Liver (tissue), 9 donors: ENCODE measurements around the gene COPA. TPM values are rescaled to one million over a fixed set of nuclear protein-coding genes. Genes with fewer than 3 reads are reported as not detected.

Experiments used
- DNase-seq: peaks from one replicate; pipeline ENCODE4 v3.0.0-alpha.2; 2017; ENCODE audit warnings: low spot score
- H3K27ac ChIP-seq, 2 donors: one replicate each; pipeline ENCODE4 v1.7.0; 2013; ENCODE audit warnings: inconsistent platforms in 2 of 2, low read length in 2 of 2, control low read depth in 1 of 2, low read depth in 1 of 2, mild to moderate bottlenecking in 1 of 2
- H3K27me3 ChIP-seq, 4 donors: one replicate each; pipeline versions ENCODE4 v1.6.1 to v1.7.0; 2013; ENCODE audit warnings: low read length in 3 of 4, inconsistent platforms in 1 of 4, mild to moderate bottlenecking in 1 of 4, moderate library complexity in 1 of 4; ENCODE audit not compliant: control insufficient read depth in 4 of 4, insufficient read depth in 4 of 4
- H3K36me3 ChIP-seq, 4 donors: one replicate each; pipeline versions ENCODE4 v1.6.1 to v1.7.0; 2013; ENCODE audit warnings: low read length in 3 of 4, mild to moderate bottlenecking in 3 of 4, low read depth in 1 of 4, moderate library complexity in 1 of 4; ENCODE audit not compliant: control insufficient read depth in 4 of 4, insufficient read depth in 3 of 4
- H3K4me1 ChIP-seq, 4 donors: one replicate each; pipeline versions ENCODE4 v1.6.1 to v1.7.0; 2013; ENCODE audit warnings: low read length in 3 of 4, mild to moderate bottlenecking in 3 of 4, moderate library complexity in 1 of 4; ENCODE audit not compliant: control insufficient read depth in 4 of 4, insufficient read depth in 4 of 4
- H3K4me3 ChIP-seq, 3 donors: one replicate each; pipeline versions ENCODE4 v1.6.1 to v1.7.0; 2013; ENCODE audit warnings: low read length in 3 of 3, control low read depth in 1 of 3, low read depth in 1 of 3, mild to moderate bottlenecking in 1 of 3
- H3K9ac ChIP-seq, 2 donors: one replicate each; pipeline ENCODE4 v1.7.0; 2013; ENCODE audit warnings: low read length in 2 of 2, mild to moderate bottlenecking in 2 of 2, moderate library complexity in 2 of 2, control low read depth in 1 of 2, low read depth in 1 of 2
- H3K9me3 ChIP-seq, 4 donors: one replicate each; pipeline versions ENCODE4 v1.6.1 to v1.7.0; 2013; ENCODE audit warnings: low read length in 3 of 4; ENCODE audit not compliant: control insufficient read depth in 4 of 4
- ATF3 ChIP-seq: IDR thresholded peaks from 2 replicates; pipeline ENCODE4 v1.6.1; 2016; ENCODE audit warnings: antibody characterized with exemption
- CTCF ChIP-seq: fragments of 150-350 bp; IDR thresholded peaks from 2 replicates; pipeline ENCODE4 v1.5.1; 2017; ENCODE audit warnings: improper control_type of control experiment, low read depth, low read length; ENCODE audit not compliant: missing input control
- EGR1 ChIP-seq, 2 donors: IDR thresholded peaks; 2 replicates each; pipeline ENCODE4 v1.6.1; 2016 to 2018; ENCODE audit warnings: antibody characterized with exemption in 2 of 2, low read depth in 2 of 2
- FOXA1 ChIP-seq: IDR thresholded peaks from 2 replicates; pipeline ENCODE4 v1.6.1; 2016; ENCODE audit warnings: antibody characterized with exemption
- FOXA2 ChIP-seq: IDR thresholded peaks from 2 replicates; pipeline ENCODE4 v1.6.1; 2016; ENCODE audit warnings: antibody characterized with exemption
- GABPA ChIP-seq, 2 donors: IDR thresholded peaks in 1 of 2; conservative IDR thresholded peaks in 1 of 2; 2 replicates each; pipeline ENCODE4 v1.6.1; 2016; ENCODE audit warnings: antibody characterized with exemption in 2 of 2, mild to moderate bottlenecking in 1 of 2, moderate library complexity in 1 of 2
- HNF4A ChIP-seq, 2 donors: conservative IDR thresholded peaks; 2 replicates each; pipeline ENCODE4 v1.6.1; 2016; ENCODE audit warnings: antibody characterized with exemption in 2 of 2, mild to moderate bottlenecking in 2 of 2
- HNF4G ChIP-seq: IDR thresholded peaks from 2 replicates; pipeline ENCODE4 v1.6.1; 2016; ENCODE audit warnings: antibody characterized with exemption
- JUND ChIP-seq, 2 donors: IDR thresholded peaks; 2 replicates each; pipeline ENCODE4 v1.6.1; 2016; ENCODE audit warnings: antibody characterized with exemption in 2 of 2
- MAX ChIP-seq: IDR thresholded peaks from 2 replicates; pipeline ENCODE4 v1.6.1; 2016; ENCODE audit warnings: antibody characterized with exemption
- NR2F2 ChIP-seq: IDR thresholded peaks from 2 replicates; pipeline ENCODE4 v1.6.1; 2016; ENCODE audit warnings: antibody characterized with exemption
- RAD21 ChIP-seq, 2 donors: IDR thresholded peaks; 2 replicates each; pipeline ENCODE4 v1.6.1; 2016; ENCODE audit warnings: antibody characterized with exemption in 2 of 2, mild to moderate bottlenecking in 2 of 2
- REST ChIP-seq: IDR thresholded peaks from 2 replicates; pipeline ENCODE4 v1.6.1; 2016; ENCODE audit warnings: antibody characterized with exemption, mild to moderate bottlenecking
- RXRA ChIP-seq, 2 donors: IDR thresholded peaks; 2 replicates each; pipeline ENCODE4 v1.6.1; 2017 to 2018; ENCODE audit warnings: antibody characterized with exemption in 2 of 2, mild to moderate bottlenecking in 1 of 2
- SP1 ChIP-seq: IDR thresholded peaks from 2 replicates; pipeline ENCODE4 v1.6.1; 2018; ENCODE audit warnings: antibody characterized with exemption, mild to moderate bottlenecking
- TAF1 ChIP-seq: conservative IDR thresholded peaks from 2 replicates; pipeline ENCODE4 v1.6.1; 2016; ENCODE audit warnings: antibody characterized with exemption, mild to moderate bottlenecking
- YY1 ChIP-seq: IDR thresholded peaks from 2 replicates; pipeline ENCODE4 v1.6.1; 2016; ENCODE audit warnings: antibody characterized with exemption, mild to moderate bottlenecking
- WGBS: extraction: QIAGEN DNeasy Blood & Tissue Kit; methylation state at CpG from one replicate; pipeline ENCODE4 v1.1.7; 2013; 5-methylcytosine and 5-hydroxymethylcytosine counted together
- polyA plus RNA-seq, 2 donors: library from polyadenylated mRNA; stranded (reverse) in 1 of 2; unstranded in 1 of 2; fragments of 200-250 nt in 1 of 2; fragments of >200 nt in 1 of 2; fragmentation: Nextera tagmentation in 1 of 2; extraction: Ambion mirVana in 1 of 2; gene quantifications; one replicate each; pipeline versions ENCODE4 v1.2.1 to v1.2.3, GENCODE V29; 2013 to 2015
- total RNA-seq, 2 donors: library from RNA; depleted of rRNA; stranded (reverse); fragments of >200 nt; gene quantifications; one replicate each; pipeline ENCODE4 v1.2.3, GENCODE V29; 2014
- TF ChIP-seq, protein P1 (sequence below): IDR thresholded peaks from 2 replicates; pipeline ENCODE4 v1.6.1; 2016; ENCODE audit warnings: antibody characterized with exemption
- donor health status: healthy.
- donor health status: healthy.
- donor health status: healthy.
- donor health status: healthy.
- donor health status: healthy.

COPA gene
- total and polyA plus RNA-seq, 4 donors, result 46.8 to 145 (median 75.9) TPM

DNA sequence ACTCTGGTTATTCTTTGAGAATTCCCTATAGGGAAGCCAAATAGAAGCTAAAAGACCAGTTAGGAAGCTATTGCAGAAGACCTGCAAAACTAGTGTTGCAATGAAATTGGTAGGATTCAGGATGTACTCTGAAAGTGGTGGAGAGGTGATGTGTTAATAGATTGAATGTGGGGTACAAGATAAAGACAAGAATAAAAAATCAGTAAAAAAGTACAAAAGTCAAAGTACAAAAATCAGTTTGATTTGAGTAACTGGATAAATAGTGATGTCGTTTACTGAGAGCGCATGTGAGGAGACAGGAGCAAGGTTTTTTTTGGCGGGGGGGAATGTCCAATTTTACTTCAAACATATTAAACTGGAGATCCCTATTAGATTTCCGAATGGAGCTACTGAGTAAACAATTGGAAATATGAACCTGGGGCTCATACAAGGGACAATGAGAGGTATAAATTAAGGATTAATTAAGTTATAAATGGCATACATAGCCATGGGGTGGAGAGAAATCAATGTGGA lies 78.2 kb downstream of the COPA start:
- Histone ChIP-seq H3K36me3 (no peaks in the 10 kb centered on the region), H3K4me3 (no peak overlapping the region), H3K9ac (peak overlapping the region in 1 of 2 donors; percentile 42), H3K4me1 (peaks cover 8 to 51% (median 35%) of the 10 kb centered on the region in 4 donors), H3K27ac (peak overlapping the region; percentile 43 to 73), H3K27me3 (no peaks in the 10 kb centered on the region), H3K9me3 (no peaks in the 10 kb centered on the region)
- TF ChIP-seq JUND (IDR thresholded peaks at IDR 0.05), result peak in 1 of 2 donors; percentile 73
- TF ChIP-seq SP1, result peak; percentile 91
- TF ChIP-seq, protein P1, sequence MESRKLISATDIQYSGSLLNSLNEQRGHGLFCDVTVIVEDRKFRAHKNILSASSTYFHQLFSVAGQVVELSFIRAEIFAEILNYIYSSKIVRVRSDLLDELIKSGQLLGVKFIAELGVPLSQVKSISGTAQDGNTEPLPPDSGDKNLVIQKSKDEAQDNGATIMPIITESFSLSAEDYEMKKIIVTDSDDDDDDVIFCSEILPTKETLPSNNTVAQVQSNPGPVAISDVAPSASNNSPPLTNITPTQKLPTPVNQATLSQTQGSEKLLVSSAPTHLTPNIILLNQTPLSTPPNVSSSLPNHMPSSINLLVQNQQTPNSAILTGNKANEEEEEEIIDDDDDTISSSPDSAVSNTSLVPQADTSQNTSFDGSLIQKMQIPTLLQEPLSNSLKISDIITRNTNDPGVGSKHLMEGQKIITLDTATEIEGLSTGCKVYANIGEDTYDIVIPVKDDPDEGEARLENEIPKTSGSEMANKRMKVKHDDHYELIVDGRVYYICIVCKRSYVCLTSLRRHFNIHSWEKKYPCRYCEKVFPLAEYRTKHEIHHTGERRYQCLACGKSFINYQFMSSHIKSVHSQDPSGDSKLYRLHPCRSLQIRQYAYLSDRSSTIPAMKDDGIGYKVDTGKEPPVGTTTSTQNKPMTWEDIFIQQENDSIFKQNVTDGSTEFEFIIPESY, result peak; percentile 83
- peak; percentile 65 for TF ChIP-seq MAX
- peak; percentile 82 to 88 for TF ChIP-seq RXRA (IDR thresholded peaks at IDR 0.05)
- TF ChIP-seq CTCF, result no peak
- no peak for TF ChIP-seq NR2F2
- TF ChIP-seq RAD21 (IDR thresholded peaks at IDR 0.05), result peak; percentile 18 to 27
- TF ChIP-seq REST, result no peak
- TF ChIP-seq YY1, result peak; percentile 48
- peak; percentile 97 to 98 for TF ChIP-seq HNF4A (conservative IDR thresholded peaks at IDR 0.05)
- peak; percentile 83 for TF ChIP-seq HNF4G
- peak; percentile 31 for TF ChIP-seq TAF1
- TF ChIP-seq GABPA (IDR thresholded peaks at IDR 0.05 in 1 of 2, conservative IDR thresholded peaks at IDR 0.05 in 1 of 2), result peak in 1 of 2 donors; percentile 49
- no peak for TF ChIP-seq FOXA1
- TF ChIP-seq EGR1 (IDR thresholded peaks at IDR 0.05; ENCODE audit: low read depth in 2 of 2), result no peak
- TF ChIP-seq ATF3, result no peak
- TF ChIP-seq FOXA2, result no peak
- DNase-seq, result no peak
- 35% methylated on average over 4 of the region's 4 CpGs for WGBS
